Ascending aorta (tissue), 2 donors: ENCODE results near the gene SP3. TPM values are rescaled to one million over a fixed set of nuclear protein-coding genes. Genes with fewer than 3 reads are reported as not detected.

Source experiments
- DNase-seq, 2 donors: peaks; one replicate each; pipeline ENCODE4 v3.0.0-alpha.2; 2019; ENCODE audit warnings: low spot score in 2 of 2
- H3K27ac ChIP-seq, 2 donors: fragments of 200-600 bp; sonication (generic); one replicate each; pipeline ENCODE4 v1.5.1; 2016 to 2017; ENCODE audit warnings: mild to moderate bottlenecking in 1 of 2
- H3K27me3 ChIP-seq: fragments of 200-600 bp; sonication (generic); one replicate; pipeline ENCODE4 v1.5.1; 2017
- H3K36me3 ChIP-seq, 2 donors: fragments of 200-600 bp; sonication (generic); one replicate each; pipeline ENCODE4 v1.5.1; 2016
- H3K4me1 ChIP-seq, 2 donors: fragments of 200-600 bp; sonication (generic); one replicate each; pipeline ENCODE4 v1.5.1; 2016 to 2017; ENCODE audit warnings: mild to moderate bottlenecking in 1 of 2
- H3K4me3 ChIP-seq, 2 donors: fragments of 200-600 bp; sonication (generic); one replicate each; pipeline ENCODE4 v1.5.1; 2016 to 2017; ENCODE audit warnings: mild to moderate bottlenecking in 1 of 2
- H3K9me3 ChIP-seq, 2 donors: fragments of 200-600 bp; sonication (generic); one replicate each; pipeline ENCODE4 v1.5.1; 2016
- intact Hi-C: fragments of 100-400 bp; cut with DNase I; formaldehyde crosslinking; loops from one replicate; pipeline ENCODE4 v1.15.1; 2023
- total RNA-seq: library from RNA; depleted of rRNA; stranded (reverse); fragments of >200 nt; gene quantifications from one replicate; pipeline ENCODE4 v1.1.0, GENCODE V29; 2016
- TF ChIP-seq, protein P1 (sequence below), 3 experiments: fragments of 200-600 bp in 2 of 3; fragments of 450-650 bp in 1 of 3; sonication (generic) in 2 of 3; IDR thresholded peaks; one replicate each; pipeline ENCODE4 v1.5.1; 2016 to 2019; ENCODE audit warnings: antibody characterized with exemption in 3 of 3, mild to moderate bottlenecking in 1 of 3, moderate library complexity in 1 of 3

SP3 gene
- total RNA-seq, 1 donor from 2014 or later, result 58.0 TPM

DNA sequence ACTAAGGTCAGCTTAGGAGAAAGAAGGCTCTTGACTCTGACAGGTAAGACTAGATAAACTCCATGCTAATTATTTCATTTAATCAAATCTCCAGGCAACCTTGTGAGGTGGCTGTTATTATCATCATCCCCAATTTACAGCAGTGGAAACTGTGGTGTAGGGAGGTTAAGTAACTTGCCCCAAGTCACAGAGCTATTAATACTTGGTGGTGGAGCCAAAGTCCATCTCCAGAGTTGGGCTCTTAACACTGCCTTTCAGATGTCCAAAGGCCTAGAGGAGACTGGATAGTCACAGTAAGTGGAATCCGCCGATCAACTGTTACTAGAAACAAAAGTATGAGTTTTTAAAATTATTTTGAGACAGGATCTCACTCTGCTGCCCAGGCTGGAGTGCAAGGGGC is 46.6 kb upstream of the SP3 start:
- H3K36me3 ChIP-seq, result no peaks in the 10 kb centered on the region
- intact Hi-C loops, result loop anchor here (2.0 kb wide), 3 partner anchors 23 to 47 kb away; partner anchors contain the start of gene SP3
- peak overlapping the region; percentile 53 to 66 for H3K4me3 ChIP-seq
- peak overlapping the region; percentile 94 to 96 for H3K27ac ChIP-seq
- TF ChIP-seq, protein P1, sequence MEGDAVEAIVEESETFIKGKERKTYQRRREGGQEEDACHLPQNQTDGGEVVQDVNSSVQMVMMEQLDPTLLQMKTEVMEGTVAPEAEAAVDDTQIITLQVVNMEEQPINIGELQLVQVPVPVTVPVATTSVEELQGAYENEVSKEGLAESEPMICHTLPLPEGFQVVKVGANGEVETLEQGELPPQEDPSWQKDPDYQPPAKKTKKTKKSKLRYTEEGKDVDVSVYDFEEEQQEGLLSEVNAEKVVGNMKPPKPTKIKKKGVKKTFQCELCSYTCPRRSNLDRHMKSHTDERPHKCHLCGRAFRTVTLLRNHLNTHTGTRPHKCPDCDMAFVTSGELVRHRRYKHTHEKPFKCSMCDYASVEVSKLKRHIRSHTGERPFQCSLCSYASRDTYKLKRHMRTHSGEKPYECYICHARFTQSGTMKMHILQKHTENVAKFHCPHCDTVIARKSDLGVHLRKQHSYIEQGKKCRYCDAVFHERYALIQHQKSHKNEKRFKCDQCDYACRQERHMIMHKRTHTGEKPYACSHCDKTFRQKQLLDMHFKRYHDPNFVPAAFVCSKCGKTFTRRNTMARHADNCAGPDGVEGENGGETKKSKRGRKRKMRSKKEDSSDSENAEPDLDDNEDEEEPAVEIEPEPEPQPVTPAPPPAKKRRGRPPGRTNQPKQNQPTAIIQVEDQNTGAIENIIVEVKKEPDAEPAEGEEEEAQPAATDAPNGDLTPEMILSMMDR (IDR thresholded peaks at IDR 0.05), result no peak
- H3K27me3 ChIP-seq, result no peaks in the 10 kb centered on the region
- H3K9me3 ChIP-seq, result no peaks in the 10 kb centered on the region
- H3K4me1 ChIP-seq, result peaks cover 3 to 36% of the 10 kb centered on the region in 2 donors
- no peak for DNase-seq

DNA sequence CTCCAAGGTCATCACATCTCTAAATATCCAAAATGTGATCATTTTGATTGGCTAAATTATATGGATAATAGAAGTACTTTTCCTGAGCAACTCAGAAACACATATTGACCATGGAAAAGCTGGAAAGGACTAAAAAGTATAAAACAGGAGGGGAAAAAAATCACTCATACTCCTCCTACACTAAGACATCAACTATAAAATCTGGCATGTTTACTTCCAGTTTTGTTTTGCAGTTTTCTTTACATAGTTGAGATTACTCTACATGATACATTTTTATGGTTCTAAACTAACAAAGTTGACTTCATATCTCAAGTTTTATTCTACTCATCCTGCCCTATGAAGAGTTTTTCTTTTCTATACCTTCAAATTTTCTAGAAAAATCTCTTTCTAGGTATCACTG is 46.0 kb upstream of the SP3 start:
- peaks cover 3 to 37% of the 10 kb centered on the region in 2 donors for H3K4me1 ChIP-seq

DNA sequence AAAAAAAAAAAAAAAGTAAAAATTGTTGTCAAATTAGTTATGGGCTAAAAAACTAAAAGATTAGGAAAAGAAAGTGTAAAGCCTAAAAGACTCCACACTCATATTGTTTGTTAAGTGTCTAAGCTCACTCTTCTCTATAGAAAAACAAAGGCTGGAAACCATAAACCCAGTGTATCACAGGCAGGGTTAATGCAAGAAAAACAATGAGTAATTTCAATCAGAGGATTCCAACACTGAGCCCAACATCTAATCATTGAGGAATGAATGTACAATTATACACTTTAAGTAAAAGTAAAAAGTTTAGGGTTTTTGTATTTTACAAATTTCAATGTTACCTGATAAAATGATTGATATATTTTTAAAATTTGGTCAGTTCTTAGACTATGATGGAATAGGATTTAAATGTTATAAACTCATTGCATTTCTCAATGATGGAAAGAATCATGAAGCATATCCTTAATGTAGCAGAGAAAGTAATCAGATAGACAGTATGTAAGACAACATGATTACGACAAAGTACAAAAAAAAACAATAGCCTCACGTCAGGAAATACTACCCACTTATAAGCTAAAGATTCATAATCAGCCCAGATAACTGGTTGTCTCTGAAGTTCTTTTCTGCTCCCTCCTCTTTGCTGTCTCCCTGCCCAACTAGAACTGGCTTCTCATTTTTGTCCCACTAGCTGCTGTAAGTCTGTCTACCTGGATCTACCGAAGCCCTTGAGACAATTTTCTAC is 44.5 kb upstream of the SP3 start:
- intact Hi-C loops, result loop anchor here (2.0 kb wide), 1 partner anchor 27 kb away; no protein-coding TSS in a partner anchor
- Histone ChIP-seq H3K27ac (peak overlapping the region; percentile 51 to 60), H3K4me3 (no peak overlapping the region), H3K9me3 (no peaks in the 10 kb centered on the region), H3K36me3 (no peaks in the 10 kb centered on the region), H3K27me3 (no peaks in the 10 kb centered on the region), H3K4me1 (peaks cover 3 to 42% of the 10 kb centered on the region in 2 donors)
- DNase-seq, result no peak
- TF ChIP-seq, protein P1 (IDR thresholded peaks at IDR 0.05), result no peak

More for the DNA sequence above, 46.0 kb upstream of the SP3 start:
- TF ChIP-seq, protein P1 (IDR thresholded peaks at IDR 0.05), result no peak
- H3K36me3 ChIP-seq, result no peaks in the 10 kb centered on the region
- intact Hi-C loops, result loop anchor here (2.0 kb wide), 1 partner anchor 28 kb away; no protein-coding TSS in a partner anchor
- no peak for DNase-seq
- H3K4me3 ChIP-seq, result no peak overlapping the region
- H3K9me3 ChIP-seq, result no peaks in the 10 kb centered on the region
- peak overlapping the region; percentile 68 to 96 for H3K27ac ChIP-seq
- H3K27me3 ChIP-seq, result no peaks in the 10 kb centered on the region

DNA sequence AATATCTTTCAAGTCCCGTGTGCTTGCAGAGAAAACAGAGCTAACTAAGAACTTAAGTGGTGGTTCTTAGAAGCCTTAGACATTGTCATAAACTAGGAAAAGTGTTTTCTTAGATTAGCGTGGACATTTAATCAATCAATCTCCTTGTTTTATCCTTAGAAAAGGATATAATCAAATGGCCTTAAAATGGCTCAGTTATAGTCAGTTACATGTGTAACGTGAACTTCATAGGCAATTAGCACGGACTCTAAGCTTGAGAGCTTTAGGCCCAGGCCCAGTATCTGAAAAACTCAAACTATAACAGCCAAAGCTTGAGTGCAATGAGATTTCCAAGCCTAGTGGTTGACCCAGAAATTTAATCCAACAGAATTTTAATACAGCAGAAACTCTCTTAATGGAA is 43.5 kb upstream of the SP3 start:
- no peaks in the 10 kb centered on the region for H3K27me3 ChIP-seq
- H3K36me3 ChIP-seq, result no peaks in the 10 kb centered on the region
- peaks cover 3 to 41% of the 10 kb centered on the region in 2 donors for H3K4me1 ChIP-seq
- TF ChIP-seq, protein P1 (IDR thresholded peaks at IDR 0.05), result no peak
- no peak for DNase-seq
- H3K4me3 ChIP-seq, result no peak overlapping the region
- peak overlapping the region; percentile 13 to 65 for H3K27ac ChIP-seq
- no peaks in the 10 kb centered on the region for H3K9me3 ChIP-seq
- intact Hi-C loops, result no loop called here

DNA sequence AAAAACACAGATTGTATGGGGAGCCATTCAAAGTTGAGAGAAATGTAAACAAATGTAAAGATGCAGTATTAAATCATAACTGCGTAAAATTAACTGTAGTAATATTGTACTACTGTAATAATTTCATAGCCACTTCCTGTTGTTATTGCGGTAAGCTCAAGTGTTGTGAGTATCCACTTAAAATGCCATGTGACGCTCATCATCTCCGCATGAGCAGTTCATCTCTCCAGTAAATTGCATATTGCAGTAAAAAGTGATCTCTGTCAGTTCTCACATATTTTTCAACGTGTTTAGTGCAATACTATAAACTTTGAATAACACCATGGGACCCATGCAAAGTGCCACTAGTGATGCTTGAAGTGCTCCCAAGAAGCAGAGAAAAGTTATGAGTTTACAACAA is 41.8 kb upstream of the SP3 start:
- H3K4me3 ChIP-seq, result no peak overlapping the region
- H3K27ac ChIP-seq, result peak overlapping the region in 1 of 2 donors; percentile 65
- TF ChIP-seq, protein P1 (IDR thresholded peaks at IDR 0.05), result no peak
- no peaks in the 10 kb centered on the region for H3K9me3 ChIP-seq
- no peak for DNase-seq
- intact Hi-C loops, result no loop called here
- peaks cover 3 to 37% of the 10 kb centered on the region in 2 donors for H3K4me1 ChIP-seq
- no peaks in the 10 kb centered on the region for H3K36me3 ChIP-seq
- no peaks in the 10 kb centered on the region for H3K27me3 ChIP-seq
